ENCODE results near the gene SLC4A5.

SLC4A5 gene

GRCh38 chr2:74343316-74343715 is at the start of gene SLC4A5:
SLC4A5 (minus strand) TSS chr2:74343416; CDS start chr2:74315023, 28,393 bp downstream.
- no peak for TF ChIP-seq CTCF (IDR thresholded peaks at IDR 0.05; ENCODE audit: extremely low read depth, missing control alignments)
- DNase-seq (ENCODE audit: low spot score), result no peak

- TF ChIP-seq CTCF (IDR thresholded peaks at IDR 0.05; ENCODE audit: extremely low read depth, missing control alignments), result no peak
Observed at GRCh38 chr2:74392449-74392743, 49.2 kb upstream of the SLC4A5 start.

GRCh38 chr2:74391580-74392448 is 48.6 kb upstream of the SLC4A5 start:
- TF ChIP-seq CTCF (IDR thresholded peaks at IDR 0.05; ENCODE audit: extremely low read depth, missing control alignments), result peak; percentile 96
- DNase-seq (ENCODE audit: low spot score), result peak; percentile 96

More at GRCh38 chr2:74392449-74392743, 49.2 kb upstream of the SLC4A5 start:
- no peak for DNase-seq (ENCODE audit: low spot score)

- no peak for TF ChIP-seq CTCF (IDR thresholded peaks at IDR 0.05; ENCODE audit: extremely low read depth, missing control alignments)
- DNase-seq (ENCODE audit: low spot score), result no peak
Observed at GRCh38 chr2:74391209-74391579, 48.0 kb upstream of the SLC4A5 start.

GRCh38 chr2:74390606-74391005 is 47.4 kb upstream of the SLC4A5 start:
- no peak for TF ChIP-seq CTCF (IDR thresholded peaks at IDR 0.05; ENCODE audit: extremely low read depth, missing control alignments)
- no peak for DNase-seq (ENCODE audit: low spot score)

GRCh38 chr2:74387346-74387745 is 44.1 kb upstream of the SLC4A5 start:
- no peak for TF ChIP-seq CTCF (IDR thresholded peaks at IDR 0.05; ENCODE audit: extremely low read depth, missing control alignments)
- DNase-seq (ENCODE audit: low spot score), result no peak

GRCh38 chr2:74385396-74385795 is 42.2 kb upstream of the SLC4A5 start:
- no peak for TF ChIP-seq CTCF (IDR thresholded peaks at IDR 0.05; ENCODE audit: extremely low read depth, missing control alignments)
- no peak for DNase-seq (ENCODE audit: low spot score)
